Measurements from ENCODE around the gene AQP6.

Gene AQP6

GRCh38 chr12:49990273-49990672, 17.5 kb downstream of the AQP6 start:
- no peak for DNase-seq (ENCODE audit: low spot score)

- DNase-seq (ENCODE audit: low spot score), result no peak
Observed at GRCh38 chr12:49998453-49998852, 25.7 kb downstream of the AQP6 start.

- DNase-seq (ENCODE audit: low spot score), result no peak
Observed at GRCh38 chr12:50003595-50003994, 30.8 kb downstream of the AQP6 start.

- DNase-seq (ENCODE audit: low spot score), result no peak
Observed at GRCh38 chr12:50004696-50005095, 31.9 kb downstream of the AQP6 start.

- DNase-seq (ENCODE audit: low spot score), result no peak
Observed at GRCh38 chr12:50005175-50005574, 32.4 kb downstream of the AQP6 start.

GRCh38 chr12:50006280-50006679, 33.5 kb downstream of the AQP6 start:
- DNase-seq (ENCODE audit: low spot score), result no peak

GRCh38 chr12:50006754-50007442, 34.2 kb downstream of the AQP6 start:
- no peak for DNase-seq (ENCODE audit: low spot score)

GRCh38 chr12:50013361-50014147, 40.8 kb downstream of the AQP6 start:
- DNase-seq (ENCODE audit: low spot score), result no peak

- DNase-seq (ENCODE audit: low spot score), result no peak
Observed at GRCh38 chr12:50014342-50014741, 41.6 kb downstream of the AQP6 start.

GRCh38 chr12:50016501-50017475, 44.0 kb downstream of the AQP6 start:
- DNase-seq (ENCODE audit: low spot score), result no peak

- DNase-seq (ENCODE audit: low spot score), result no peak
Observed at GRCh38 chr12:50017641-50018040, 44.9 kb downstream of the AQP6 start.

- no peak for DNase-seq (ENCODE audit: low spot score)
Observed at GRCh38 chr12:50018154-50018553, 45.4 kb downstream of the AQP6 start.

GRCh38 chr12:50018968-50019367, 46.2 kb downstream of the AQP6 start:
- no peak for DNase-seq (ENCODE audit: low spot score)

GRCh38 chr12:50019524-50019923, 46.8 kb downstream of the AQP6 start:
- no peak for DNase-seq (ENCODE audit: low spot score)

- DNase-seq (ENCODE audit: low spot score), result no peak
Observed at GRCh38 chr12:50021031-50021430, 48.3 kb downstream of the AQP6 start.

- no peak for DNase-seq (ENCODE audit: low spot score)
Observed at GRCh38 chr12:50022903-50023302, 50.2 kb downstream of the AQP6 start.

- no peak for DNase-seq (ENCODE audit: low spot score)
Observed at GRCh38 chr12:50024227-50024626, 51.5 kb downstream of the AQP6 start.

GRCh38 chr12:50024805-50025186, 52.0 kb downstream of the AQP6 start:
- no peak for DNase-seq (ENCODE audit: low spot score)

- peak; percentile 99 for DNase-seq (ENCODE audit: low spot score)
Observed at GRCh38 chr12:50025187-50026059, 52.7 kb downstream of the AQP6 start, which contains the start of gene RACGAP1. TSS of gene RACGAP1 (minus strand) at chr12:50025494. CDS start at chr12:50016715, 8,779 bp downstream.

- no peak for DNase-seq (ENCODE audit: low spot score)
Observed at GRCh38 chr12:50026691-50027090, 53.9 kb downstream of the AQP6 start.
